HG02763 (cell line): ENCODE results near the gene NT5C1B.
"Not testable (repeated sequence)": the region's sequence is repeated elsewhere in the genome, so short reads cannot be mapped to it uniquely, and the experiment has no call there.

ENCODE experiments used
- ATAC-seq: cut with Tn5 transposase; IDR thresholded peaks from one replicate; pipeline ENCODE4 v1.9.1; 2021; ENCODE audit warnings: mild to moderate bottlenecking, moderate library complexity; ENCODE audit not compliant: unreplicated experiment

NT5C1B gene

GRCh38 chr2:18589354-18589753 is at the start of gene NT5C1B:
Gene NT5C1B, minus strand, starts transcription at chr2:18589569. Its CDS starts 101 bp downstream, at chr2:18589468.
- ATAC-seq: no peak

DNA sequence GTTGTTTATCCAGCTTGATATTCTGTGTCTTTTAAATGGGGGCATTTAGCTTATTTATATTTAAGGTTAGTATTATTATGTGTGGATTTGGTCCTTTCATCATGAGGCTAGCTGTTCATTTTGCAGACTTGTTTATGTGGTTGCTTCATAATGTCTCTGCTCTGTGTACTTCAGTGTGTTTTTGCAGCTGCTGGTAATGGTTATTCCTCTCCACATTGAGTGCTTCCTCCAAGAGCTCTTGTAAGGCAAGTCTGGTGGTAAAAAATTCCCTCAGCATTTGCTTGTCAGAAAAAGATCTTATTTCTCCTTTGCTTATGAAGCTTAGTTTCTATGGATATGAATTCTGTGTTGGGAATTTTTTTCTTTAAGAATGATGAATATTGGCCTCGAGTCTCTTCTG is 47.8 kb upstream of the NT5C1B start:
- no peak for ATAC-seq

- not testable (repeated sequence) for ATAC-seq
Measured at GRCh38 chr2:18632699-18633098, 43.3 kb upstream of the NT5C1B start.

GRCh38 chr2:18630941-18631340 is 41.6 kb upstream of the NT5C1B start:
- no peak for ATAC-seq

DNA sequence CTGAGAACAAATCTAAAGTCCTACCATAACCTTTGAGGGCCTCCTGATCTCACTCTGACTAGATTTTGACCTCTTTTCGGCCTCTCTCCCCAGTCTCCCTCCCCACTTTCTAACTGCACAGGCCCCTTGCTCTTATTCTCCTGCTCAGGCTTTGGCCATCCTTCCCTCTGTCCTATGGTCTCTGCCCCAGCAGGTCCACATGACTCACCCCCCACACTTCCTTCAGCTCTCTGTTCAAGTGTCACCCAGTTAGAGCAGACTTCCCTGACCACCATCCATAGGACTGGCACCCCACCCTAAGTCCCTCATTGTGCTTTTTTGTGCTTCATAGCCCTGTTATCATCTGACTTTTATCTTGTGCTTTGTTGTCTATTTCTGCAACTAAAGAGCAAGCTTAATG is 41.2 kb upstream of the NT5C1B start:
- no peak for ATAC-seq

DNA sequence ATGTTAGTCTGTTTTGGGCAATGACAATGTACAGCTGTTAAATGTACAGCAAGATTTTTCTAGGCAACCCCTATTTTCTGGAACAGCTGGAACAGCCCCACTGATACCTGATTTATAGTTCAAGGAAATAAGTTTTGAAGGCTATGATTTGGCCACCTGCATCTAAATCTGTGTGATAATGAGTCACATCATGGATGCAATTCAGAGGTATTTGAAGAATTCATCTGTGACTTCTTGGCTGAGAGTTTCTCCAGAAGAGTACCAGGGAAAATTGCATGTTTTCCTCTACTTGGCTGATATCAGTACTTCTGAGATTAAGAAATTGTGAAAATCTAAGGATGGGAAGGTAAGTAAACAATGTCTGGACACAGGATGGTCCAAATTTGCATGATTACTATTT is 40.7 kb upstream of the NT5C1B start:
- no peak for ATAC-seq

GRCh38 chr2:18626958-18627650 is 37.7 kb upstream of the NT5C1B start:
- ATAC-seq: no peak

- no peak for ATAC-seq
Measured at GRCh38 chr2:18626256-18626668, 36.9 kb upstream of the NT5C1B start.

- no peak for ATAC-seq
Measured at GRCh38 chr2:18625563-18625962, 36.2 kb upstream of the NT5C1B start.

DNA sequence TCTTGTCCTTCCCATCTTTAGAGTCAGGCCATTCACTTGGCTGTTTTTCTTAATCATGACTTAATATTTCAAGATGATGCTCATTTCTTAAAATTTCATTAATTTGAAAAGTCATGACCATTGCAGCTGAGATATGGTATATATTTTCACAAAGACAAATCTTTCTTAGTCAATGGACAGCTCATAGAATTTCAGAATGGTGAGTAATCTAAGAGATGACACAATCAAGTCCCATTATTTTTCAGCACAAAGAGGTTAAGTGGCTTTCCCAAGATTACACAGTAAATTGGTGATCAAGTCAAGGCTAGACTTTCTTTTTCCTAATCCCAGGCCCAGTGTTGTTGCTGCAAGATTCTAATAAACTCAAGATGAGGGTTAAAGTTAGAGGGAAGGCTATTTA is 34.4 kb upstream of the NT5C1B start:
- ATAC-seq: no peak

GRCh38 chr2:18620867-18621632 is 31.7 kb upstream of the NT5C1B start:
- ATAC-seq: no peak

- no peak for ATAC-seq
Measured at GRCh38 chr2:18619091-18619490, 29.7 kb upstream of the NT5C1B start.

- no peak for ATAC-seq
Measured at GRCh38 chr2:18614041-18614440, 24.7 kb upstream of the NT5C1B start.

DNA sequence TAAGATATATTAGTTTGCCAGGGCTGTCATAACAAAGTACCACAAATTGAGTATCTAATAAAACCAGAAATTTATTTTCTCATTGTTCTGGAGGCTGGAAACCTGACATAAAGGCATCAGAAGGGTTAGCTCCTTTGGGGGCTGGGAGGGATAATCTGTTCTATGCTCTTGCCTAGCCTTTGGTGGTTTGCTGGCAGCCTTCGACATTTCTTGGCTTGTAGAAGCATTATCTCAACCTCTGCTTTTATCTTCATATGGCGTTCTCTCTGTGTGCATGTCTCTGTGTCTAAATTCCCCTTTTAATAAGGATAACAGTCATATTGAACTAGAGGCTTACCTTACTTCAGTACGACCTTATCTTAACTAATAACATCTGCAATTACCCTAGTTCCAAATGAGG is 22.8 kb upstream of the NT5C1B start:
- no peak for ATAC-seq

- ATAC-seq: no peak
Measured at GRCh38 chr2:18611604-18612003, 22.2 kb upstream of the NT5C1B start.

- no peak for ATAC-seq
Measured at GRCh38 chr2:18611184-18611583, 21.8 kb upstream of the NT5C1B start.

DNA sequence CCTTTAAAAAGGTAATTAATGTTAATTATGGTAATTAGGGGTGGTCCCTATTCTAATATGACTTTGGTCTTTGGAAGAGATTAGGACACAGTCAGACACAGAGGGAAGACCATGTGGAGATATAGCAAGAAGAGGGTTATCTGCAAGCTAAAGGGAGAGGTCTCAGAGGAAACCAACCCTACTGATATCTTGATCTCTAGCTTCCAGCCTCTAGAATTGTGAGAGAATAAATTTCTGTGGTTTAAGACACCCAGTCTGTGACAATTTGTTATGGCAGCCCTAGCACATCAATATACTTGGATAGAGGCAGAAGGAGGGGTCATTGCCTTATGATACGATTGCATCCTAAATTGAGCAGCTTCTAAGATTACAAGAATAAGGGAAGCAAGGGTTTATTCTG is 21.3 kb upstream of the NT5C1B start:
- no peak for ATAC-seq

GRCh38 chr2:18610090-18610489 is 20.7 kb upstream of the NT5C1B start:
- no peak for ATAC-seq

DNA sequence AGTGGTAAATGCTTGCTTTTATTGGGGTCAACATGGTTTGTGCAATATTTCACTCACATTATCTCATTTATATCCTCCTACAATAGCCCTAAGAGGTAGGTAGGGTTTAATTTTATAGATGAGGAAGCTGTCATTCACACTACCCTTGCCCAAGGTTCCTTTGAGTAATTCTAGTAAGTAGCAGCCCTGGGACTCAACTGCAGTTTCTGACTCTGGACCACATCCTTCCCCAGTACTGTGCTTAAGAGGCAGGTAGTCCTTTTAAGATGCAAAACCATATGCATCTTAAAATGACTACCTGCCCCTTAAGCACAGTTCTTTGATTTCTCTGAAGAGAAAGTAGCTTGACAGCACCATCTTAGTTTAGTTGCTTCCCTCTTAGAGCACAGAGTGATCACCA is 15.7 kb upstream of the NT5C1B start:
- no peak for ATAC-seq

DNA sequence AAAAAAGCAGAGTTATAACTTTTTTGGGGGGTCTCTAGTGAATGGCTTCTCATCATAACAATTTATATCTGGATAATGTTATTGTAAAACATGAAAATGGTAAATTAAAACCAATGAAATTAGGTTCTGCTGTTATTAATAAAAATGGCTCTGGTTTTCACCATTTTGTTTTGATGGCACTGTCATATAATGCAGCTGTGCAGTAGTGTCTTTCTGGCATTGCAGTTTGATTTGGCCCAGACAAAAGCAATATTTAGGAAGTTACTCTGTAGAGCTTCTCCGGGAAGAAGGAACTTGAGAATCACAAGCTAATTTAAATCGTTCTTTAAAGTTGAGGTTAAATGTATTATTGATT is 15.1 kb upstream of the NT5C1B start:
- ATAC-seq: no peak

DNA sequence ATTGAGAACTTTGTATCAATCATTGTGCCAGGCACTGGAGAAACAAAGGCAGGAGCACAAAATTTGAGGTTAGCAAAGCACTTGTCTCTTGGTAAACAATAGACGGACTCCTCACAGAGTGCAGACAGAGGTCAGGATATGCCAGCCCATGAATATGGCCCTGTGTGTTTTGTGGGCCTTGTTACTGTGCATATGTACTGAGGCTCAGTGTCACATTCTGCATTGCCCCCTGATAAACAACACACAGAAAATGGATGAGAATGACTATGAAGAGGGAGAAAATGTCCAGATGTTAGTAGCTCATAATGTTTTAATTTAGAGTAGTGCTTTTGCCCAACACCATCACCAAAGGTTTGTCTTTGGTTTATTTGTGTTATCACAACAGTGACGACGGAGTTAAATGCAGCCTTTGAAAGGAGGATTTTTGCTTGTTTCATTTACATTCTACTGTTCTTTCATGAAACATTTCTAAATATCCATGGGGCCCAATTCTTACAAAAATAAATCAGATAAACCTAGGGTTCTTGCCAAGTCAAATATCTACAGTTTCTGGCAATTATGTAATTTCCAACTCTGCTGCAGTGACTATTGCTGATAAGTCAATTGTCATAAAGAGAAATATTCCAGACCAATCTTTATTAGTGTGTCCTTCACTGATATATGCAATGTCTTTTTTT is 14.6 kb upstream of the NT5C1B start:
- ATAC-seq: no peak

DNA sequence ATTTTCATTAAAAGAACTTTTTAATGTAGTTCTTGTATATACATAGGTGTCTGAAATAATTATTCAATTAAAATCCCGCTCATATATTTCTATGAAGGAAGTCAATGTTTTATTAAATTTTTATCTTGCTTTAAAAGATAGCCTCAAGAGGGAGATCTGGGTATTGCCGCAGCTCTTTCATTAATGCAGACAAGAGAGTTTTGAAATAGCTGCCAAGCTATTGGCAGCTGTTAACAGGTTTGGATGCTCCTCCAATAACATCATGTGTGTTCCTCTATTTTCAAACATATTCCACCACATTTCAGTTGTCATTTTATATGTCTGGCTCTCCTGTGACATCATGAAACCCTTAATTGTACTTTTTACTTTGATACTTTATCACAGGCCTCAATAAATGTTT is 12.9 kb upstream of the NT5C1B start:
- no peak for ATAC-seq
